ENCODE data around the gene TRMT112. TPM values are rescaled to one million over a fixed set of nuclear protein-coding genes. Genes with fewer than 3 reads are reported as not detected.

The TRMT112 gene
- total and polyA plus RNA-seq, 11 donors: 80.0 to 186 (median 107) TPM

- peak overlapping the region in 7 of 12 donors; percentile 17 to 54 (median 20) for H3K4me3 ChIP-seq
- DNase-seq (peak in 2 of 5 donors; percentile 56 to 64), ATAC-seq (peak in 1 of 4 donors; percentile 16)
- no peak for TF ChIP-seq POLR2A (IDR thresholded peaks at IDR 0.05)
- peak in 1 of 12 donors; percentile 6 for TF ChIP-seq CTCF (IDR thresholded peaks at IDR 0.05)
- no peaks in the 10 kb centered on the region for H3K9me3 ChIP-seq
- intact Hi-C loops (cut with DNase I): no loop called here
- 28 to 39% (median 32%) methylated on average over 24 to 33 of the region's 33 CpGs for WGBS, 4 donors
- peaks cover 0 to 38% (median 8%) of the 10 kb centered on the region in 12 donors for H3K4me1 ChIP-seq
- H3K36me3 ChIP-seq: peaks cover 0 to 19% (median 0%) of the 10 kb centered on the region in 9 donors
- peak overlapping the region in 1 of 12 donors; percentile 72 for H3K27ac ChIP-seq
- H3K27me3 ChIP-seq: peaks cover 0 to 15% (median 0%) of the 10 kb centered on the region in 9 donors
Observed at GRCh38 chr11:64340671-64341335, 23.4 kb upstream of the TRMT112 start.

GRCh38 chr11:64339754-64340408, 22.5 kb upstream of the TRMT112 start, which contains the start of gene CCDC88B:
TSS of gene CCDC88B (plus strand) at chr11:64340204. CDS start at chr11:64340267, 63 bp downstream.
- intact Hi-C loops (cut with DNase I): no loop called here
- Histone ChIP-seq H3K27ac (peak within 1 kb of the TSS in 1 of 12 donors; percentile 72), H3K9me3 (no peaks in the 10 kb centered on the region), H3K36me3 (peaks cover 0 to 13% (median 0%) of the 10 kb centered on the region in 9 donors), H3K4me3 (peak within 1 kb of the TSS in 7 of 12 donors; percentile 17 to 54 (median 20)), H3K4me1 (peaks cover 0 to 46% (median 8%) of the 10 kb centered on the region in 12 donors), H3K27me3 (peaks cover 0 to 15% (median 0%) of the 10 kb centered on the region in 9 donors)
- ATAC-seq (peak in 2 of 4 donors; percentile 21 to 36), DNase-seq (peak in 3 of 5 donors; percentile 62 to 87 (median 74))
- TF ChIP-seq CTCF (IDR thresholded peaks at IDR 0.05) (no peak), POLR2A (IDR thresholded peaks at IDR 0.05) (no peak)
- 70 to 79% (median 72%) methylated on average over 14 to 16 of the region's 16 CpGs for WGBS, 4 donors

DNA sequence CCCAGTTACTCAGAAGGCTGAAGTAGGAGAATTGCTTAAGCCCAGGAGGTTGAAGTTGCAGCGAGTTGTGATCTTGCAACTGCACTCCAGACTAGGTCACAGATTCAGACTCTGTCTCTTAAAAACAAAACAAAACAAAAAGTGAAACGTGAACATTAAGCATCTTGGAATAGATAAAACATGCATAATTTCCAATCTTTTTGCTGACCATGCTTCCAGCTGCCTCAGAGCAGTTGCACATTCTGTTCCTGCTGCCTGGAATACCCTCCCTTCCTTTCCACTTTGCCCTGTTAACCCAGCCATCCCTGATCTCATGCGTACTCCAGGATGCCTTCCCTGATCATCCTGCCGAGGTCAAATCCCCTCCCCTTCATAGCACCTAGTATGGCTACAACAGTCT, 21.9 kb upstream of the TRMT112 start:
- DNase-seq: no peak
- peaks cover 0 to 48% (median 8%) of the 10 kb centered on the region in 12 donors for H3K4me1 ChIP-seq
- no peak for ATAC-seq
- WGBS, 4 donors: 67 to 79% (median 68%) methylated on average over 4 of the region's 4 CpGs
- peak overlapping the region in 1 of 12 donors; percentile 72 for H3K27ac ChIP-seq
- H3K9me3 ChIP-seq: no peaks in the 10 kb centered on the region
- H3K36me3 ChIP-seq: peaks cover 0 to 7% (median 0%) of the 10 kb centered on the region in 9 donors
- TF ChIP-seq CTCF (IDR thresholded peaks at IDR 0.05) (no peak), POLR2A (IDR thresholded peaks at IDR 0.05) (no peak)
- H3K27me3 ChIP-seq: peaks cover 0 to 15% (median 0%) of the 10 kb centered on the region in 9 donors
- H3K4me3 ChIP-seq: peak overlapping the region in 1 of 12 donors; percentile 54
- intact Hi-C loops (cut with DNase I): no loop called here

- Histone ChIP-seq H3K4me3 (no peak overlapping the region), H3K9me3 (no peaks in the 10 kb centered on the region), H3K27ac (peak overlapping the region in 1 of 12 donors; percentile 72), H3K36me3 (peaks cover 0 to 1% (median 0%) of the 10 kb centered on the region in 9 donors), H3K27me3 (peaks cover 0 to 15% (median 0%) of the 10 kb centered on the region in 9 donors), H3K4me1 (peaks cover 0 to 48% (median 8%) of the 10 kb centered on the region in 12 donors)
- WGBS, 4 donors: 80 to 91% (median 86%) methylated on average over 8 of the region's 8 CpGs
- intact Hi-C loops (cut with DNase I): no loop called here
- DNase-seq (no peak), ATAC-seq (no peak)
- TF ChIP-seq CTCF (IDR thresholded peaks at IDR 0.05): no peak
Observed at GRCh38 chr11:64338716-64339115, 21.4 kb upstream of the TRMT112 start.
